HG02623 (cell line): ENCODE data around the gene CEND1.
"Not testable (repeated sequence)": the region's sequence is repeated elsewhere in the genome, so short reads cannot be mapped to it uniquely, and the experiment has no call there.

Source experiments
- ATAC-seq: cut with Tn5 transposase; IDR thresholded peaks from one replicate; pipeline ENCODE4 v1.9.1; 2021; ENCODE audit warnings: moderate library complexity; ENCODE audit not compliant: unreplicated experiment

Gene CEND1

DNA sequence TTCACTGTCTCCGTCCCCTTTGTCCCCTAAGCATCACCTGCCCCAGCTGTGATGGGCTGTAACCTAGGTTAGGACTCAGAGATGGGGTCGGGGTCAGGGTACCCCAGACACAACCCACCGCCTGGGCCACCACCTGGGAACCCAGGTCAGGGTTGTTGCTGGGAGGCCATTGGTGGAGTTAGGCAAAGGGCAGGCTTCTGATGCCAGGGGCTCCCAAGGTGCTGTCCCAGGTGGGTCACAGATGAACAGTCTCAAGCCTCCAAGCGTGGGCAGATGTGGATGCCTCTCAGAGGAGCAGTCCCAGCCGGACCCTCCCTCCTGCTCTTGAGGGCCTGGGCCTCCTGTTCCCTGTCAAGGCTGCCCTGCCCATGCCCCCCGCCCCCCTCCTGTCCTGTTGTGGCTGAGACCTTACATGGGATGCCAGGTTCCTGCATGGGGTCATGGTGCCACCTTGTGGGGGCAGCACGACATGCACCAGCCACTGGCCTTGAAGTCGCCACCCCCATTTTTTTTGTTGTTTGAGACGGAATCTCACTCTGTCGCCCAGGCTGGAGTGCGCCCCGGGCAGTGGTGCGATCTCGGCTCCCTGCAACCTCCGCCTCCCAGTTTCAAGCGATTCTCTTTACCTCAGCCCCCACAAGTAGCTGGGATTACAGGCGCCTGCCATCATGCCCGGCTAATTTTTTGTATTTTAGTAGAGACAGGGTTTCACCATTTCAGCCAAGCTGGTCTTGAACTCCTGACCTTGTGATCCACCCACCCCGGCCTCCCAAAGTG, 24.7 kb downstream of the CEND1 start:
- ATAC-seq, result no peak

DNA sequence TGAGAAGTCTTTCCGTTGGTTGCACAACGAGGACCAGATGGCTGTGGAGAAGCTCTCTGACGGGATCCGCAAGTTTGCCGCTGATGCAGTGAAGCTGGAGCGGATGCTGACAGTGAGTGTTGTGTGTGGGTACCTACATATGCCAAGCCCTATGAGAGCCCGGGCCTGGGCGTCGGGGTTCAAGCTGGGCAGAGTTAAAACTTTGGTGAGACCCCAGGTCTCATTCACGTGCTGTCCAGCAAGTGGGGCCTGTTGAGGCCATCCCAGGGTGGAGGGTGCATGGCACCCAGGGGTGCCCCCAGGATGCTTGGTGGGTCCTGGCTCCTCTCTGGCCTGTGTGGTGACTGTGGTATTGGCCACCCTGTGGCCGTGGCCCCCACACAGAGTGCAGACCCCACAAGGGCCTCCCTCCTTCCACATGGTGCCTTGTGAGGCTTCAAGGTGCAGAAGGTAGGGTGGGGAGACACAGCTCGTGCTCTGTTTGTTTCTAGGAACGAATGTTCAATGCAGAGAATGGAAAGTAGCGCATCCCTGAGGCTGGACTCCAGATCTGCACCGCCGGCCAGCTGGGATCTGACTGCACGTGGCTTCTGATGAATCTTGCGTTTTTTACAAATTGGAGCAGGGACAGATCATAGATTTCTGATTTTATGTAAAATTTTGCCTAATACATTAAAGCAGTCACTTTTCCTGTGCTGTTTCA, 25.4 kb downstream of the CEND1 start:
- no peak for ATAC-seq

DNA sequence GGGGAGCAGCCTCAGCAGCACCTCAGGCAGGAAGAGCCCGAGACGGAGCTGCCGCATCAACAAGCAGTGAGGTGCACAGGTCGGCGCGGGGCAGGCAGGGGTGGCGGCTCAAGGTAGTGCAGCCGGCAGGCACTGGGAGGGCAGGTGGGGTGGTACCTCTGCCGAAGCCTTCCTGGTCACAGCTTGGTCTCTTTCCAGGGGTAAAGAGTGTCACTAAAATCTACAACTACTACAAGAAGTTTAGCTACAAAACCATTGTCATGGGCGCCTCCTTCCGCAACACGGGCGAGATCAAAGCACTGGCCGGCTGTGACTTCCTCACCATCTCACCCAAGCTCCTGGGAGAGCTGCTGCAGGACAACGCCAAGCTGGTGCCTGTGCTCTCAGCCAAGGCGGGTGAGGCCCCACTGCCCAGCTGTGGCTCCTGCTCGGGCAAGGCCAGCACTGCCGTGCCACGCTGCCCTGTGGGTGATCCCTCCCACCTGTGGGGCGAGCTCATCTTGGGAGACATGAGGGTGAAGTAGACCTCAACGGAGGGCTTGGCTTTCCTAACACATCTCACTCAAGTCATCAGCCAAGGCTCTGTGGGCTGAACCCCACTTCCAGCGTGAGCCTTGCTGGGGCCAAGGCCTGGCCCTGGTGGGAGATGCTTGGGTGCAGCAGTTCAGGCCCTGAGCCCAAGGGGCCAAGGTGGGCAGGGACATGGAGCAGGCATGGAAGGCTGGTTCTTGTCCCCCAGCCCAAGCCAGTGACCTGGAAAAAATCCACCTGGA, 26.2 kb downstream of the CEND1 start:
- ATAC-seq, result no peak

DNA sequence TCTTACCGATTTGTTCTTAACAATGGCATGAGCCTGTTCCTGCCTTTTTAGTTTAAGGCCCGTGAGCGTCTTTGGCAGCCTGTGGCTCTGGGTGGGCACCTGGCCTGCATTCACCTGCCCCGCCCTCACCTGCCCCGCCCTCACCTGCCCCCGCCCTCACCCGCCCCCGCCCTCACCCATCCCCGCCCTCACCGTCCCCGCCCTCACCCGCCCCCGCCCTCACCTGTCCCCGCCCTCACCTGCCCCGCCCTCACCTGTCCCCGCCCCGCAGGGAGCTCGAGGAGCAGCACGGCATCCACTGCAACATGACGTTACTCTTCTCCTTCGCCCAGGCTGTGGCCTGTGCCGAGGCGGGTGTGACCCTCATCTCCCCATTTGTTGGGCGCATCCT, 26.8 kb downstream of the CEND1 start:
- ATAC-seq, result no peak

DNA sequence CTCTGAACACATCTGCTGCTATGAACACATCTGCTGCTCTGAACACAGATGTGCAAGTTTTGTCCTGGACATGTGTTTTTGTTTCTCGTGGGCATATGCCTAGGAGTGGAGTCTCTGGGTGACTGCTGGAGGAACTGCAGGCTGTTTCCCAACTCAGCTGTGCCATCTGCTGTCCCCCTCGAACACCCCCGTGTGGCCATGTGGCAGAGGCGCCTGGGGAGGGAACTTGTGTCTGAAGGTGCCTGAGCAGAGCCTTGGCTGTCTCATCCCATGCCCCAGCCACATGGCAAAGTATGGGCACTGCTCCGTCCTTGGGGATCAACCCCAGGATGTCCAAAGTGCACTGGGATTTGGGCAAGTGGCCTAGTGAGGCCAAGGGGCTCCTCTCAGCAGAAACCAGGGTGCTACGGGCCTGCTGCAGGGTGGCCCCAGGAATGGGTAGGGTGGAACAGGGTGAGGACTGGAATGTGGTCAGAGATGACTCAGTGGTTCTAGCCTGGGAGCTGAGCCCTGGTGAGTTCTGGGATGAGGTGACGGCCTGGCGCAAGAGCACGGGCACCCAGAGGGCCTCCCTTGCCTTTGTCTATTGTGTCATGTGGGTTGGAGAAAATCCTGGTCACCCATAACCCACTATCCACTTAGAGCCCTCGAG, 27.3 kb downstream of the CEND1 start:
- ATAC-seq, result no peak

DNA sequence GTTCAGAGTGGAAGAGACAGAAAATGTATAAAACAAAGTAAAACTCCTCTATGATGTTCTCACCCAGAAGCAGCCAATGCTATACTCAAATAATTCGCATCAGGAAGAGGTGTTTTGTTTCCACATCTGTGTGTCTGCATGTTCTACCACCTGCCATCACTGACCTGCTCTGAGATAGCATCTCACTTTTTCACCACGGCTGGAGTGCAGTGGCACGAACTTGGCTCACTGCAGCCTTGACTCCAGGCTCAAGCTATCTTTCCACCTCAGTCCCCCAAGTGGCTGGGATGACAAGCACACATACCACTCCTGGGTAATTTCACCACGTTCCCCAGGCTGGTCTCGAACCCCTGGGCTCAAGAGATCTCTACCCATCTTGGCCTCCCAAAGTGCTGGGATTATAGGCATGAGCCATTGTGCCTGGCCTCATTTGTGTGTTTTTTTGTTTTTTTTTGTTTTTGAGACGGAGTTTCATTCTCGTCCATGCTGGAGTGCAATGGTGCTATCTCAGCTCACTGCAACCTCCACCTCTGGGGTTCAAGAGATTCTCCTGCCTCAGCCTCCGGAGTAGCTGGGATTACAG, 28.3 kb downstream of the CEND1 start:
- no peak for ATAC-seq

DNA sequence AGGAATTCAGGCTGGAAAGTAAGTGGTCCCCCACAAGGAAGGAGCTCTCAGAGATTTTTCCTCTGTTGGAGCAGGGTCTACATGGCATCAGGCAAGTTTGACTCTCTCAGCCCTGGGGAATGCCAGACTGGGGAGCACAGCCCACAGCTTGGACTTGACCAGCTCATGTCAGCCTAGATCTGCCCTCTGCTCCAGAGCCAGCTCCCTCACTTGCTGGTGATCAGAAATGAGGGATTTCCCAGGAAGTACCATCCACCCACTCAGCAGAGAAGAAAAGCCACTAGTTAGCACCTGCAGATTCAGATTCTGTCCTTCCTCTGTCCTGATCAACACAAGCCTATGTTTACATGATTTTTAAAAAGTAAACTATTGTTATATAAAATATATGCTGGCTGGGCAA, 29.7 kb downstream of the CEND1 start:
- ATAC-seq, result no peak

DNA sequence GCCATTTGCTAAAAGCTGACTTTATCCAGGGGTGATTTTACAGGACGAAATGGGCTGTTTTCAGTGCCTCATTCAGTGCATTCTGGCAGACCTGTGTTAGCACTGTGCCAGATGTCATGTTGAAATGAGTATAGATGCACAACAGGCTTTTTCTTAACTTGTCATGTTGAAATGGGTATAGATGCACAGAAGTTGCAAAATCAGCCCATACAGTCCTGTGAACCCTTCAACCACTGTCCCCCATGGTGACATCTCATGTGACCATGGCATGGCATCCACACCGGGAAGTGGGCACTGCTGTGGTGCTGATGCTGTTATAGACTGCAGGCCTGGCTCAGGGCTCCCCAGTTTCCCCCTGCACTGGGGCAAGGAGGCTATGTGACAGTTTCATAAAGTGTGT, 40.2 kb downstream of the CEND1 start:
- no peak for ATAC-seq

DNA sequence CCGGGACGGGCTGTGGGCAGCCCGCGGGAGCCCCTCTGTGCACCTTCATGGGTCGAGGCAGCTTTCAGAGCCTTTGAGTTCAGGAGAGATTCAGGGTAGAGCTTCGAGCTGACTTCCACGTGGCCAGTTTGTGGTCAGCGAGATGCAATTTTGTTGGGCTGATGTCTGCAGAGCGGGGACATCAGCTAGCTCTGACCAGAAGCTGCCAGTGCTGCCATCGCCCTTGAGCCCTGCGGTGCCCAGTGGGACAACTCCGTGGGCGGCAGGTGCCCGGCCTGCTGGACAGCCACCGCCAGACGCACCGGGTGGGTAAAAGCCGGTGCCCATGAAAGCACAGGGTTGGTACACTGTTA, 41.9 kb downstream of the CEND1 start:
- peak; percentile 9 for ATAC-seq

DNA sequence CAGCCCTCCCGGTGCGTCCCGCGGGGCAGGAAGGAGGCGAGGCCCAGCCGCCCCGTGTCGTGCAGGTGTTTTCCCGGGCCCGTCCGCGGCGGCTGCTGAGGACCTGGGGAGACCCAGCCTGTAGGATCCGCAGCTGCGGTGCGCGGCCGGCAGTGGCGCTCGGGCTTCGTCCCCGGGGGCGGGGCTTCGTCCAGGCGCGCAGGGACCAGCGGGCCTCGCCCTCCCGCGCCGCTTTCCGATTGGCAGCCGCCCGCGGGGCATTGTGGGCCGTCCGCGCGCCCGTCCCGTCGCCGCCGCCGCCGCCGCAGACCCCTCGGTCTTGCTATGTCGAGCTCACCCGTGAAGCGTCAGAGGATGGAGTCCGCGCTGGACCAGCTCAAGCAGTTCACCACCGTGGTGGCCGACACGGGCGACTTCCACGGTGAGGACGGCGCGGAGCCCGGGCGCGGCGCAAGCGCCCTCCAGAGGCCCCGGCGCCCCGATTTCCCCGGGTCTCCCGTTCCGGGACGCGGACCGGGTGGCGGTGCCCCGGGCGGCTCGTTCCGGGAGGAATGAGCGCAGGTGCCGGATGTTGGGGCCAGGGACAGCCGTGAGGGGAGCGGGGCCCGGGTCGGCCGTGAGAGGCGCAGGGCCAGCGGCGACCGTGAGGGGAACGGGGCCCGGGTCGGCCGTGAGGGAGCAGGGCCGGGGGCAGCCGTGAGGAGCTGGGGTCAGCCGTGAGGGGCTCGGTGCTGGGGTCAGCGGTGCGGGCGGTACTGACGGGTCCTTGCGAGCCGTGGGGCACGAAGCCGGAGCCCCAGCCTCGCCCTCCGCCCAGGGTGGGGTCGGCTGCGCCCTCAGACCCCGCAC, 42.5 kb downstream of the CEND1 start, which contains the start of gene TALDO1:
TALDO1 (plus strand) TSS at position 307 of the 849 bp plus-strand sequence; CDS start at position 325, 18 bp downstream.
- ATAC-seq, result peak; percentile 89

DNA sequence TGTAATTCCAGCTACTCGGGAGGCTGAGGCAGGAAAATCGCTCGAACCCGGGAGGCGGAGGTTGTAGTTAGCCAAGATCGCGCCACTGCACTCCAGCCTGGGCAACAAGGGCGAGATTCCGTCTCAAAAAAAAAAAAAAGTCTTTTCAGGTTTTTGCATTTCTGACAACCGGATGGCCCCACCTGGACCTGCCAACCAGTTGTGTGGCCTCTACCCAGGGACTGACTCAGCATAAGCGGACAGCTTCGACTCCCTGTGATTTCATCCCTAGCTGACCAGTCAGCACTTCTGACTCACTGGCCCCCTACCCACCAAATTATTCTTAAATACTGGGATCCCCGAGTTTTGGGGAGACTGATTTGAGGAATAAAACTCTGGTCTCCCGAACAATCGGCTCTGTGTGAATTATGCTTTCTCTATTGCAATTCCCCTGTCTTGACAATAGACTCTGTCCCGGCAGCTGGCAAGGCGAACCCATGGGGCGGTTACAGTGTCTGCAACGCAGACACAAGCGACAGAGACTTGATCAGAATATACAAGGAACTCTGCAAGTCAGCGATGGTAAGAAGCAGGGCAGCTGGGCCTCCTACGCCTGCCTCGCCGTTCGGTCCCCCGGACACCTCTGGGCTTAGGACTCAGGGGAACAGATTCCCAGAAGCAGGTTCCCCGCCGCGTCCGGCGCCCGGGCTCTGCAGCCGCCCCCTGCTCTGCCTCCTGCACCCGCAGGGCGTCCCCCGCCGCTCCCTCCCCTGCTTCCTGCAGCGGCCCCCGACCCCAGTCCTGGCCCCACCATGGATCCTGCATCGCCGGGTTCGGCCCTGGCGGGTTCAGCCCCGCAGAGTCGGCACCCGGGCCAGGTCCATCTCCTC, 43.4 kb downstream of the CEND1 start:
- ATAC-seq, result peak; percentile 1

DNA sequence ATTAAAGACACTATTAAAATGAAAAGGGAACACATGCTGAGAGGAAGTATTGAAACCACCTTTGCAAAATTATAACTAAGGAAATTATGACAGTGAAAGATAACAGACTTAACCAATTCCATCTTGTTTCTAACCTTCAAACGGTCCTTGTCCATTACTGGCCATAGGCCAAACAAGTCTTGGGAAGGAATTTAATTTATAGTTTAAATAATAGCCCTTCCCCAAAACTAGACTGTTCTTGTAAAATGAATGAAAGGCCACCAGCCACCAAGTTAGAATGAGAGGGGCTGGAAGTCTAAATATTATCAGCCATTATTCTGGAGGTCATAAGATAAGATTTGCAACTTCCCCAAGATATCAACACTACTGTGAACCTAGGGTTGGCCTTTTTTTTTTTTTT, 44.5 kb downstream of the CEND1 start:
- ATAC-seq, result no peak

DNA sequence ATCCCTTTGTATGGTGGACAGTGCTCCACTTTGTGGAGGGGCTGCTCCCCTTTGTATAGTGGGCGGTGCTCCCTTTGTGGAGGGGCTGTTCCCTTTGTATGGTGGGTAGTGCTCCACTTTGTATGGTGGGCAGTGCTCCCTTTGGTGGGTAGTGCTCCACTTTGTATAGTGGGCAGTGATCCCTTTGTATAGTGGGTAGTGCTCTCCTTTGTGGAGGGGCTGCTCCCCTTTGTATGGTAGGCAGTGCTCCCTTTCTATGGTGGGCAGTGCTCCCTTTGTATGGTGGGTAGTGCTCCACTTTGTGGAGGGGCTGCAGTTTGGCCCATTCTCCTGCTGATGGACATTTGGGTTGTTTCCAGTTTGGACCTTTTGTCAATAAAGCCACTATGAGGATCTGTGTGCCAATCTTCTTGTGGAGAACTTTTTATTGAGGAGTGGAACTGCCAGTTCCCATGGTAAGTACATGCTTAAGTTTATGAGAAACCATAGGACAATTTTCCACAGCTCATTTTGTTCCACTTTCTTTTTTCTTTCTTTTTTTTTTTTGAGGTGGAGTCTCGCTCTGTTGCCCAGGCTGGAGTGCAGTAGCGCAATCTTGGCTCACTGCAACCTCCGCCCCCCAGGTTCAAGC, 47.2 kb downstream of the CEND1 start:
- ATAC-seq, result no peak

DNA sequence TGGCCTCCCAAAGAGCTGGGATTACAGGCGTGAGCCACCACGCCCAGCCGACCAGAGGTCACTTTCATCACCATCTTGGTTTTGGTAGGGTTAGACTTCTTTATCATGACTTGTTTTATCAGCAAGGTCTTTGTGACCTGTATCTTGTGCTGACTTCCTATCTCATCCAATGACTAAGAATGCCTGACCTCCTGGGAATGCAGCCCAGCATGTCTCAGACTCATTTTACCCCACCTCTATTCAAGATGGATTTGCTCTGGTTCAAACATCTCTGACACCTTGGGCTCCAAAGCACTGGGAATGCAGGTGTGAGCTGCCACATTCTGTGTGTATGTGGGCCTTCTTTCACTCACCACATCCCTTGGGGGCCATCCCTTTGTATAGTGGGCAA, 47.7 kb downstream of the CEND1 start:
- ATAC-seq, result no peak

DNA sequence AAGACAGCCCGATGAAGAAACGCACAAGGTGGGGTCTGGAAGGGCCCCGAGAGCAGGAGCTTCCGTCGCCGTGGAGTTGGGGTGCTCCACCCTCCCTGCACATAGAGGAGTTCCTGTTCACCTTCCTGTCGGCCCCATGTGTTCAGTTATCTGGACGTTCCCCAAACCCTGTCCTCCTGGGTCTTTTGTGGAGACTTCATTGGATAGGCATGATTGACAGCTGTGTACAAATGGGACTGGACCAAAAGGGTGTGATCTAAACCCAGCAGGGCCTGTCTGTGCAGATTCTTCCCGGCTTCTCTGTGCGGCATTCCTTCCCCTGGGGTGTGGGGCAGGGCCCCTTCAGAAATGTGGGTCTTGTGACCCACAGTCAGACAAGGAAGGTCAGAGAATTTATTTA, 52.0 kb downstream of the CEND1 start:
- ATAC-seq, result not testable (repeated sequence)

DNA sequence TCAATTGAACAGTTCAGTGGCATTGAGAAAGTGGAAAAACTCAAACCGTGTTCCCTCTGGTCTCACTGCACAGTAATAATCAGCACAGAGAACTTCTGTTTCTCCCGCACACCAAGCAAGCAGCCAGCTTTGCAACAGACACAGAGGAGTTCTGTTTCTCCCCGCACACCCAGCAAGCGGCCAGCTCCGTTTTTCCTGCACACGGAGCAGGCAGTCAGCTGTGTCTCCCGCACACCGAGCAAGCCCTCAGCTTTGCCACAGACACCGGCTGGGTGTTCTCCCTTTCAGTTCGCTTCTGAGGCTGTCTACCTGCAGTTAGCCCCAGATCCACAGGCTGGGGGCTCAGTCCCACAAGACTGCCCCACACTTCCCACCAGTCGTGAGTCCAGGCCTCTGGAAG, 52.5 kb downstream of the CEND1 start:
- no peak for ATAC-seq
